Liver (tissue), 9 donors: ENCODE results near the gene RPL35. TPM values are rescaled to one million over a fixed set of nuclear protein-coding genes. Genes with fewer than 3 reads are reported as not detected.
A peak's percentile ranks its signal among the peaks of the same experiment; 100 is the strongest.

Source experiments
- DNase-seq: peaks from one replicate; pipeline ENCODE4 v3.0.0-alpha.2; 2017; ENCODE audit warnings: low spot score
- H3K27ac ChIP-seq, 2 donors: one replicate each; pipeline ENCODE4 v1.7.0; 2013; ENCODE audit warnings: inconsistent platforms in 2 of 2, low read length in 2 of 2, control low read depth in 1 of 2, low read depth in 1 of 2, mild to moderate bottlenecking in 1 of 2
- H3K27me3 ChIP-seq, 4 donors: one replicate each; pipeline versions ENCODE4 v1.6.1 to v1.7.0; 2013; ENCODE audit warnings: low read length in 3 of 4, inconsistent platforms in 1 of 4, mild to moderate bottlenecking in 1 of 4, moderate library complexity in 1 of 4; ENCODE audit not compliant: control insufficient read depth in 4 of 4, insufficient read depth in 4 of 4
- H3K36me3 ChIP-seq, 4 donors: one replicate each; pipeline versions ENCODE4 v1.6.1 to v1.7.0; 2013; ENCODE audit warnings: low read length in 3 of 4, mild to moderate bottlenecking in 3 of 4, low read depth in 1 of 4, moderate library complexity in 1 of 4; ENCODE audit not compliant: control insufficient read depth in 4 of 4, insufficient read depth in 3 of 4
- H3K4me1 ChIP-seq, 4 donors: one replicate each; pipeline versions ENCODE4 v1.6.1 to v1.7.0; 2013; ENCODE audit warnings: low read length in 3 of 4, mild to moderate bottlenecking in 3 of 4, moderate library complexity in 1 of 4; ENCODE audit not compliant: control insufficient read depth in 4 of 4, insufficient read depth in 4 of 4
- H3K4me3 ChIP-seq, 3 donors: one replicate each; pipeline versions ENCODE4 v1.6.1 to v1.7.0; 2013; ENCODE audit warnings: low read length in 3 of 3, control low read depth in 1 of 3, low read depth in 1 of 3, mild to moderate bottlenecking in 1 of 3
- H3K9ac ChIP-seq, 2 donors: one replicate each; pipeline ENCODE4 v1.7.0; 2013; ENCODE audit warnings: low read length in 2 of 2, mild to moderate bottlenecking in 2 of 2, moderate library complexity in 2 of 2, control low read depth in 1 of 2, low read depth in 1 of 2
- H3K9me3 ChIP-seq, 4 donors: one replicate each; pipeline versions ENCODE4 v1.6.1 to v1.7.0; 2013; ENCODE audit warnings: low read length in 3 of 4; ENCODE audit not compliant: control insufficient read depth in 4 of 4
- ATF3 ChIP-seq: IDR thresholded peaks from 2 replicates; pipeline ENCODE4 v1.6.1; 2016; ENCODE audit warnings: antibody characterized with exemption
- CTCF ChIP-seq: fragments of 150-350 bp; IDR thresholded peaks from 2 replicates; pipeline ENCODE4 v1.5.1; 2017; ENCODE audit warnings: improper control_type of control experiment, low read depth, low read length; ENCODE audit not compliant: missing input control
- EGR1 ChIP-seq, 2 donors: IDR thresholded peaks; 2 replicates each; pipeline ENCODE4 v1.6.1; 2016 to 2018; ENCODE audit warnings: antibody characterized with exemption in 2 of 2, low read depth in 2 of 2
- FOXA1 ChIP-seq: IDR thresholded peaks from 2 replicates; pipeline ENCODE4 v1.6.1; 2016; ENCODE audit warnings: antibody characterized with exemption
- FOXA2 ChIP-seq: IDR thresholded peaks from 2 replicates; pipeline ENCODE4 v1.6.1; 2016; ENCODE audit warnings: antibody characterized with exemption
- GABPA ChIP-seq, 2 donors: IDR thresholded peaks in 1 of 2; conservative IDR thresholded peaks in 1 of 2; 2 replicates each; pipeline ENCODE4 v1.6.1; 2016; ENCODE audit warnings: antibody characterized with exemption in 2 of 2, mild to moderate bottlenecking in 1 of 2, moderate library complexity in 1 of 2
- HNF4A ChIP-seq, 2 donors: conservative IDR thresholded peaks; 2 replicates each; pipeline ENCODE4 v1.6.1; 2016; ENCODE audit warnings: antibody characterized with exemption in 2 of 2, mild to moderate bottlenecking in 2 of 2
- HNF4G ChIP-seq: IDR thresholded peaks from 2 replicates; pipeline ENCODE4 v1.6.1; 2016; ENCODE audit warnings: antibody characterized with exemption
- JUND ChIP-seq, 2 donors: IDR thresholded peaks; 2 replicates each; pipeline ENCODE4 v1.6.1; 2016; ENCODE audit warnings: antibody characterized with exemption in 2 of 2
- NR2F2 ChIP-seq: IDR thresholded peaks from 2 replicates; pipeline ENCODE4 v1.6.1; 2016; ENCODE audit warnings: antibody characterized with exemption
- RAD21 ChIP-seq, 2 donors: IDR thresholded peaks; 2 replicates each; pipeline ENCODE4 v1.6.1; 2016; ENCODE audit warnings: antibody characterized with exemption in 2 of 2, mild to moderate bottlenecking in 2 of 2
- REST ChIP-seq: IDR thresholded peaks from 2 replicates; pipeline ENCODE4 v1.6.1; 2016; ENCODE audit warnings: antibody characterized with exemption, mild to moderate bottlenecking
- RXRA ChIP-seq, 2 donors: IDR thresholded peaks; 2 replicates each; pipeline ENCODE4 v1.6.1; 2017 to 2018; ENCODE audit warnings: antibody characterized with exemption in 2 of 2, mild to moderate bottlenecking in 1 of 2
- SP1 ChIP-seq: IDR thresholded peaks from 2 replicates; pipeline ENCODE4 v1.6.1; 2018; ENCODE audit warnings: antibody characterized with exemption, mild to moderate bottlenecking
- TAF1 ChIP-seq: conservative IDR thresholded peaks from 2 replicates; pipeline ENCODE4 v1.6.1; 2016; ENCODE audit warnings: antibody characterized with exemption, mild to moderate bottlenecking
- WGBS: extraction: QIAGEN DNeasy Blood & Tissue Kit; methylation state at CpG from one replicate; pipeline ENCODE4 v1.1.7; 2013; 5-methylcytosine and 5-hydroxymethylcytosine counted together
- polyA plus RNA-seq, 2 donors: library from polyadenylated mRNA; stranded (reverse) in 1 of 2; unstranded in 1 of 2; fragments of 200-250 nt in 1 of 2; fragments of >200 nt in 1 of 2; fragmentation: Nextera tagmentation in 1 of 2; extraction: Ambion mirVana in 1 of 2; gene quantifications; one replicate each; pipeline versions ENCODE4 v1.2.1 to v1.2.3, GENCODE V29; 2013 to 2015
- total RNA-seq, 2 donors: library from RNA; depleted of rRNA; stranded (reverse); fragments of >200 nt; gene quantifications; one replicate each; pipeline ENCODE4 v1.2.3, GENCODE V29; 2014
- donor health status: healthy.
- donor health status: healthy.
- donor health status: healthy.
- donor health status: healthy.
- donor health status: healthy.

Gene RPL35
- total and polyA plus RNA-seq, 4 donors = 623 to 1,101 (median 703) TPM

GRCh38 chr9:124831642-124832364 lies 30.0 kb downstream of the RPL35 start:
- H3K9me3 ChIP-seq = no peaks in the 10 kb centered on the region
- no peak overlapping the region for H3K4me3 ChIP-seq
- WGBS = 76% methylated on average over 9 of the region's 9 CpGs
- DNase-seq = no peak
- no peak overlapping the region for H3K9ac ChIP-seq
- TF ChIP-seq NR2F2 (peak; percentile 80), EGR1 (IDR thresholded peaks at IDR 0.05; ENCODE audit: low read depth in 2 of 2) (no peak)
- peaks cover 0 to 4% (median 0%) of the 10 kb centered on the region in 4 donors for H3K4me1 ChIP-seq
- no peaks in the 10 kb centered on the region for H3K27me3 ChIP-seq
- no peaks in the 10 kb centered on the region for H3K36me3 ChIP-seq
- H3K27ac ChIP-seq = peak overlapping the region in 1 of 2 donors; percentile 13

- no peak overlapping the region for H3K4me3 ChIP-seq
- no peak for TF ChIP-seq RAD21 (IDR thresholded peaks at IDR 0.05)
- no peak for TF ChIP-seq FOXA2
- TF ChIP-seq HNF4A (conservative IDR thresholded peaks at IDR 0.05) = no peak
- TF ChIP-seq REST = no peak
- no peak for TF ChIP-seq HNF4G
- TF ChIP-seq ATF3 = no peak
- no peak for TF ChIP-seq FOXA1
- TF ChIP-seq TAF1 = no peak
- TF ChIP-seq JUND (IDR thresholded peaks at IDR 0.05) = no peak
- TF ChIP-seq GABPA (IDR thresholded peaks at IDR 0.05 in 1 of 2, conservative IDR thresholded peaks at IDR 0.05 in 1 of 2) = no peak
- H3K9ac ChIP-seq = no peak overlapping the region
- H3K36me3 ChIP-seq = no peaks in the 10 kb centered on the region
- 70% methylated on average over 4 of the region's 4 CpGs for WGBS
- no peaks in the 10 kb centered on the region for H3K27me3 ChIP-seq
- H3K4me1 ChIP-seq = peaks cover 0 to 4% (median 0%) of the 10 kb centered on the region in 4 donors
- no peaks in the 10 kb centered on the region for H3K9me3 ChIP-seq
- H3K27ac ChIP-seq = no peak overlapping the region
- no peak for DNase-seq
Measured at GRCh38 chr9:124830593-124830992, 31.2 kb downstream of the RPL35 start.

- Histone ChIP-seq H3K36me3 (no peaks in the 10 kb centered on the region), H3K27me3 (no peaks in the 10 kb centered on the region), H3K4me3 (no peak overlapping the region), H3K4me1 (peaks cover 0 to 4% (median 0%) of the 10 kb centered on the region in 4 donors), H3K9ac (no peak overlapping the region), H3K9me3 (no peaks in the 10 kb centered on the region), H3K27ac (no peak overlapping the region)
- TF ChIP-seq EGR1 (IDR thresholded peaks at IDR 0.05; ENCODE audit: low read depth in 2 of 2) = no peak
- no peak for TF ChIP-seq FOXA2
- no peak for TF ChIP-seq ATF3
- TF ChIP-seq RAD21 (IDR thresholded peaks at IDR 0.05) = no peak
- no peak for TF ChIP-seq GABPA (IDR thresholded peaks at IDR 0.05 in 1 of 2, conservative IDR thresholded peaks at IDR 0.05 in 1 of 2)
- TF ChIP-seq NR2F2 = no peak
- no peak for TF ChIP-seq RXRA (IDR thresholded peaks at IDR 0.05)
- no peak for TF ChIP-seq SP1
- no peak for TF ChIP-seq CTCF
- TF ChIP-seq JUND (IDR thresholded peaks at IDR 0.05) = no peak
- WGBS = 47% methylated on average over 5 of the region's 5 CpGs
- DNase-seq = no peak
Measured at GRCh38 chr9:124829334-124829669, 32.5 kb downstream of the RPL35 start.
